ENCODE data around the gene FZD10.

The FZD10 gene

DNA sequence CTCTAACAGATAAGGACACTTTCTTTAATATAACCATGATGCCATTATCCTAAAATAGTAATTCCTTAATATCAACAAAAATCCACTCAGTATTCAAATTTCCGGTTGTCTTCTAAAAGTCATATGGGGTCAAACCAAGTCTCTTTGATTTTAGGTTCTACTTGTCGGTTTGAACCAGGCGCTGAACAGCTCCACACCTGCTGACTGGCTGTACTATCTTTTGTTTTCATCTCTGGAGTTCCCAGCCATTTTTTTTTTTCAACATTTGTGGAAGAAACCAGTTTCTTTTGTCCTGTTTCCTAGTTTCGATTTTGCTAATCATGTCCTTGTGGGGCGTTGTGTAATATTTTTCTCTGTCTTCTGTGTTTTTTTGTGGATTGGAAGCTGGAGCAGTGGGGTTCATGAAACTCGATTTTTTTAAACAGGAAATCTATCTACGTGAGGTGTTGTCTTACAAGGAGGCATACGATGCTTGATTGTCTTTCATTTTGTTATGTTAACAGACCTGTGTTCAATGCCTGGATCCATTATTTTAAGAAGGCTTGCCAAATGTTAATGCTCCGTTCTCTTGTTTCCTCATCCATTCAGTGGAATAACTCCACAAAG lies 50.2 kb downstream of the FZD10 start:
- DNase-seq (ENCODE audit: low spot score): no peak

DNA sequence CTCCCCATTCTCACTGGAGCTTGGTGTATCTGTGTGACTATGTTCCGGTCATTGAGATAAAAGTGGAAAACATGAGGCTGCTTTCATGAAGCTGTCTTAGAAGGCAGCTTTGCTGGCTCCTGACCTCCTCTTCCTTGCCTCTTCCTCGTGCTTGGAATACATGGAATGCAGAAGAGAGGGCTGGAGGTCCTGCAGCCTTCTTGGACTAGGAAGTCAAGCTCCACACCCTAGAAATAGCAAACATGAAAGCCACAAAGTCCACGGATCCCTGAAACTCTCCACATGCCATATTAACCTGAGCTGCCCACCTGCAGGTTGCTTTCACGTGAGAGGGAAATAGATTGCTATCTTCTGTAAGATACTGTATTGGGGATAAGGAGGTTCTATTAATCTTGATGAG lies 51.0 kb downstream of the FZD10 start:
- no peak for DNase-seq (ENCODE audit: low spot score)

DNA sequence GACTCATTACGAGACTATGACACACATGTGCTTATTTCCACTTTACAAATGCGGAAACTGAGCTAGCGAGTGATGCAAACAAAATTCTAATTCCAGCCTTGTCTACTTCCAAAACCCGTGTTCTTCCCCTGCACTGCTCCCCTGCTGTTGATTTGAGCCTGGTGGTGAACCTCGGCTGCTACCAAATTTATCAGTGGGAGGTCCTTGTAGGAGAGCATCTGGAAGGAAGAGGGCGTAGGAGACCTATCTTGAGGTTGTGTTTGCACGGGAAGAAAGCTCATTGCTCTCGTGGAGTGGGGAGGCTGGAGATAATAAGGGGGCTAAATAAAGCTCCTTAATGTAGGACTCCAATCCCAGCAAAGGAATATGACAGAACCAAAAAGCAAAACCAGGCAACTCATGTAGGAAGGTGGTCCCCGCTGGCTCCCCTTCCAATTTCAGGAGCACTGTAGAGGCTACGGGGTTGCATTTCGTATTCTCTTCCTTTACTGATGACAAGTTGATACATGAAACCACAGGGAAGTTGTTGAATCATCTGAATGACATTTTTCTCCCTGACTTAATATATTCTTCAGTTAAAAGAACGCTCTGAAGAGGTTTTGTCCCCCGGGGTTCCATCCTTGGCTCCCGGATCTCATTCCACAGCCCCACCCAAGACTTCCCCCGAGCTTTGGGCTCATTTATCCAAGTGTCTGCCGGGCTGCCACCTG lies 52.6 kb downstream of the FZD10 start:
- no peak for DNase-seq (ENCODE audit: low spot score)
